ENCODE data around the gene FAM9C.
"Not testable (repeated sequence)": the region's sequence is repeated elsewhere in the genome, so short reads cannot be mapped to it uniquely, and the experiment has no call there.

The FAM9C gene

GRCh38 chrX:13074297-13075262 lies 30.2 kb upstream of the FAM9C start:
- DNase-seq: no peak

- no peak for DNase-seq
These were observed 25.5 kb upstream of the FAM9C start for GRCh38 chrX:13069771-13070416.

GRCh38 chrX:13068651-13069050 lies 24.2 kb upstream of the FAM9C start:
- no peak for DNase-seq

- DNase-seq: no peak
These were observed 23.4 kb upstream of the FAM9C start for GRCh38 chrX:13067773-13068172.

- no peak for DNase-seq
These were observed 22.0 kb upstream of the FAM9C start for GRCh38 chrX:13066391-13066790.

- no peak for DNase-seq
These were observed 20.3 kb upstream of the FAM9C start for GRCh38 chrX:13064599-13065143.

- not testable (repeated sequence) for DNase-seq
These were observed 18.7 kb upstream of the FAM9C start for GRCh38 chrX:13063124-13063523.

GRCh38 chrX:13062331-13062730 lies 17.9 kb upstream of the FAM9C start:
- not testable (repeated sequence) for DNase-seq

- not testable (repeated sequence) for DNase-seq
These were observed 16.8 kb upstream of the FAM9C start for GRCh38 chrX:13061215-13061708.

- peak; percentile 61 for DNase-seq
These were observed 15.4 kb upstream of the FAM9C start for GRCh38 chrX:13059637-13060499.

GRCh38 chrX:13055486-13055885 lies 11.1 kb upstream of the FAM9C start:
- DNase-seq: no peak

GRCh38 chrX:13053171-13053570 lies 8.8 kb upstream of the FAM9C start:
- no peak for DNase-seq

- DNase-seq: no peak
These were observed 7.2 kb upstream of the FAM9C start for GRCh38 chrX:13051529-13052172.

- no peak for DNase-seq
These were observed 6.7 kb upstream of the FAM9C start for GRCh38 chrX:13051167-13051528.

- DNase-seq: no peak
These were observed 5.7 kb upstream of the FAM9C start for GRCh38 chrX:13050151-13050550.

GRCh38 chrX:13048280-13048679 lies 3.9 kb upstream of the FAM9C start:
- no peak for DNase-seq

- DNase-seq: no peak
These were observed 3.3 kb upstream of the FAM9C start for GRCh38 chrX:13047759-13048158.

GRCh38 chrX:13046141-13046855 lies 1.9 kb upstream of the FAM9C start:
- no peak for DNase-seq

- DNase-seq: no peak
These were observed 482 bp downstream of the FAM9C start for GRCh38 chrX:13043938-13044337.

GRCh38 chrX:13043138-13043537 lies 1.3 kb downstream of the FAM9C start:
- no peak for DNase-seq

- no peak for DNase-seq
These were observed 7.5 kb downstream of the FAM9C start for GRCh38 chrX:13036896-13037295.

GRCh38 chrX:13033193-13033592 lies 11.2 kb downstream of the FAM9C start:
- DNase-seq: no peak
